Spleen (tissue), 7 donors: Measurements from ENCODE around the gene WDFY1.

ENCODE experiments used
- POLR2A ChIP-seq, 3 donors: fragments of 450-650 bp; IDR thresholded peaks; one replicate each; pipeline ENCODE4 v1.5.1; 2017; ENCODE audit warnings: antibody characterized with exemption in 3 of 3, mild to moderate bottlenecking in 1 of 3
- POLR2AphosphoS5 ChIP-seq, 3 donors: sonication (generic); formaldehyde crosslinking; IDR thresholded peaks; one replicate each; pipeline ENCODE4 v1.5.1; 2017; ENCODE audit warnings: antibody characterized with exemption in 3 of 3
- TF ChIP-seq, protein P1 (sequence below), 11 experiments: fragments of 200-600 bp in 7 of 11; fragments of 450-650 bp in 4 of 11; sonication (generic) in 4 of 11; IDR thresholded peaks in 8 of 11; conservative IDR thresholded peaks in 3 of 11; 1 replicate in 7 of 11; 2 replicates in 4 of 11; pipeline versions ENCODE4 v1.4.0 to v1.8.0; 2016 to 2021; ENCODE audit warnings: antibody characterized with exemption in 11 of 11, inconsistent platforms in 4 of 11, mild to moderate bottlenecking in 1 of 11
- donor health status: DM: no; HTN: no; CAD: no; lungs with moderate emphysema.
- donor health status: DM: no; HTN: no; CAD: no.
- donor health status: DM: no; HTN: no; CAD: no.

DNA sequence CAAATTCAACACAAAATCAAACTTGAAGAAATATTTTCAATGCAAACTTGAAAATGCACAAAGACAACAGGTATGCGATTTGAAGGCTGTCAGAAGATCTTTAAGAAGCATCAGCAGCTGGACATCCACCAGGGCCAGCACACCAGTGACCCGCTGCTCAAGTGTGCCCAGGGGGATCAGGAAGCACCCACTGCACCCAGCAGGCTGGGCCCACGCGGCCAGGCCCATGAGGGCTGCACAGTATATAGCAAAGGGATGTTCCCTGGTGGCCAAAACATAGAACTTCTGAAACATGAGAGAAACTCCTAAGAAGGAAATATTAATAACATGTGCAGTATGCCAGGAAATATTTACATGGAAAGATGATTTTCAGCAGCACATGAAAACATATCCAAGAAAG lies 25.0 kb downstream of the WDFY1 start:
- TF ChIP-seq, protein P1, sequence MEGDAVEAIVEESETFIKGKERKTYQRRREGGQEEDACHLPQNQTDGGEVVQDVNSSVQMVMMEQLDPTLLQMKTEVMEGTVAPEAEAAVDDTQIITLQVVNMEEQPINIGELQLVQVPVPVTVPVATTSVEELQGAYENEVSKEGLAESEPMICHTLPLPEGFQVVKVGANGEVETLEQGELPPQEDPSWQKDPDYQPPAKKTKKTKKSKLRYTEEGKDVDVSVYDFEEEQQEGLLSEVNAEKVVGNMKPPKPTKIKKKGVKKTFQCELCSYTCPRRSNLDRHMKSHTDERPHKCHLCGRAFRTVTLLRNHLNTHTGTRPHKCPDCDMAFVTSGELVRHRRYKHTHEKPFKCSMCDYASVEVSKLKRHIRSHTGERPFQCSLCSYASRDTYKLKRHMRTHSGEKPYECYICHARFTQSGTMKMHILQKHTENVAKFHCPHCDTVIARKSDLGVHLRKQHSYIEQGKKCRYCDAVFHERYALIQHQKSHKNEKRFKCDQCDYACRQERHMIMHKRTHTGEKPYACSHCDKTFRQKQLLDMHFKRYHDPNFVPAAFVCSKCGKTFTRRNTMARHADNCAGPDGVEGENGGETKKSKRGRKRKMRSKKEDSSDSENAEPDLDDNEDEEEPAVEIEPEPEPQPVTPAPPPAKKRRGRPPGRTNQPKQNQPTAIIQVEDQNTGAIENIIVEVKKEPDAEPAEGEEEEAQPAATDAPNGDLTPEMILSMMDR (IDR thresholded peaks at IDR 0.05 in 8 of 11, conservative IDR thresholded peaks at IDR 0.05 in 3 of 11): no peak
- TF ChIP-seq POLR2A (IDR thresholded peaks at IDR 0.05) (no peak), POLR2AphosphoS5 (IDR thresholded peaks at IDR 0.05) (no peak)
